HepG2 (cell line): ENCODE results near the gene LIPA. TPM values are rescaled to one million over a fixed set of nuclear protein-coding genes. Genes with fewer than 3 reads are reported as not detected.
A peak's percentile ranks its signal among the peaks of the same experiment; 100 is the strongest.

ENCODE experiments used
- ATAC-seq: fragments of 200-7000 bp; cut with Tn5 transposase; 3 replicates; pipeline ENCODE4 v1.9.1; 2020; ENCODE audit warnings: mild to moderate bottlenecking, moderate library complexity
- BruUV-seq: library from RNA; stranded (reverse); fragments of 400-500 nt; replicated peaks from 2 replicates; lab custom pipeline; 2021; lab: Mats Ljungman, UMichigan
- CTCF ChIA-PET: fragments of 300-600 bp; formaldehyde crosslinking; extraction: SDS; loops from one replicate; lab custom pipeline; 2021; ENCODE audit warnings: low total read pairs, inconsistent platforms, low intra/inter-chr PET ratio; lab: Yijun Ruan, JAX
- POLR2A ChIA-PET: fragments of 350-600 bp; sonication (Branson Sonifier 250); formaldehyde crosslinking; loops from one replicate; lab custom pipeline; 2020; ENCODE audit warnings: antibody characterized with exemption, inconsistent platforms; lab: Yijun Ruan, JAX
- DNase-seq: peaks from one replicate; pipeline ENCODE4 v3.0.0-alpha.2; 2015; ENCODE audit warnings: low spot score
- FAIRE-seq: peaks from 3 replicates; lab custom pipeline; 2011; peaks lifted over from hg19 to GRCh38; lab: Jason Lieb, UNC
- H2AFZ ChIP-seq: one replicate; pipeline ENCODE4 v1.6.1; 2011; ENCODE audit warnings: low read length, inconsistent platforms
- H3K27ac ChIP-seq: fragments of 300-600 bp; 3 replicates; pipeline ENCODE4 v1.8.0; 2011; ENCODE audit warnings: mixed run types, mild to moderate bottlenecking, mixed read lengths, low read length, inconsistent platforms; ENCODE audit not compliant: insufficient read depth; ENCODE audit errors: extremely low read length
- H3K27me3 ChIP-seq, 2 experiments: fragments of 200-600 bp in 1 of 2; 2 replicates in 1 of 2; 3 replicates in 1 of 2; pipeline versions ENCODE4 v1.6.0 to v1.8.0; 2011; ENCODE audit warnings: low read length in 2 of 2, mild to moderate bottlenecking in 2 of 2, moderate library complexity in 2 of 2, inconsistent platforms in 1 of 2; ENCODE audit not compliant: insufficient read depth in 2 of 2, control insufficient read depth in 1 of 2
- H3K36me3 ChIP-seq, 2 experiments: fragments of 200-600 bp in 1 of 2; replicated peaks in 1 of 2; 2 replicates in 1 of 2; 3 replicates in 1 of 2; pipeline versions ENCODE4 v1.5.1 to v1.8.0; 2011; ENCODE audit warnings: low read length in 2 of 2, inconsistent platforms in 1 of 2; ENCODE audit not compliant: insufficient read depth in 2 of 2, control insufficient read depth in 1 of 2
- H3K4me1 ChIP-seq: 2 replicates; pipeline ENCODE4 v1.5.1; 2012; ENCODE audit warnings: low read length, inconsistent platforms; ENCODE audit not compliant: insufficient read depth
- H3K4me2 ChIP-seq: 2 replicates; pipeline ENCODE4 v1.6.0; 2011; ENCODE audit warnings: low read depth, low read length, inconsistent platforms
- H3K4me3 ChIP-seq, 3 experiments: fragments of 200-600 bp in 1 of 3; sonication (generic), shearing (Covaris generic) in 1 of 3; replicated peaks in 1 of 3; 2 replicates each; pipeline ENCODE4 v1.5.1; 2011 to 2016; ENCODE audit warnings: low read length in 3 of 3, inconsistent platforms in 2 of 3, low read depth in 2 of 3, mild to moderate bottlenecking in 2 of 3, control low read depth in 1 of 3, mixed read lengths in 1 of 3; ENCODE audit not compliant: insufficient read depth in 1 of 3
- H3K79me2 ChIP-seq: one replicate; pipeline ENCODE4 v1.6.1; 2011; ENCODE audit warnings: low read length, inconsistent platforms; ENCODE audit not compliant: insufficient read depth
- H3K9ac ChIP-seq: 2 replicates; pipeline ENCODE4 v1.6.0; 2011; ENCODE audit warnings: mild to moderate bottlenecking, low read depth, low read length, inconsistent platforms; ENCODE audit not compliant: insufficient read depth
- H3K9me3 ChIP-seq: 2 replicates; pipeline ENCODE4 v1.5.1; 2012; ENCODE audit warnings: mild to moderate bottlenecking, low read length
- H4K20me1 ChIP-seq: 2 replicates; pipeline ENCODE4 v1.6.0; 2011; ENCODE audit warnings: inconsistent platforms, mild to moderate bottlenecking, low read length, moderate library complexity; ENCODE audit not compliant: insufficient read depth
- KLF15 ChIP-seq: sonication (generic); formaldehyde crosslinking; IDR thresholded peaks from 2 replicates; pipeline ENCODE4 v1.8.1; 2023; ENCODE audit warnings: borderline replicate concordance, mild to moderate bottlenecking, inconsistent platforms, missing genetic modification reagents, mixed read lengths
- WGBS: methylation state at CpG from one replicate; pipeline ENCODE4 v1.1.6; 2017; ENCODE audit warnings: low lambda C conversion rate; 5-methylcytosine and 5-hydroxymethylcytosine counted together
- in situ Hi-C: cut with HindIII; loops from 2 replicates; pipeline ENCODE4 v1.10.0; 2017; ENCODE audit warnings: low pct_unique_long_range_greater_than_20kb; ENCODE audit not compliant: extremely low pct_ligation_motif_present
- intact Hi-C: fragments of 100-400 bp; cut with micrococcal nuclease; formaldehyde crosslinking; loops from one replicate; pipeline ENCODE4 v1.10.0; 2022; ENCODE audit not compliant: unreplicated experiment
- polyA plus RNA-seq, 8 experiments: library from polyadenylated mRNA; depleted of rRNA in 3 of 8; stranded (reverse) in 7 of 8; unstranded in 1 of 8; fragments of >200 nt; fragmentation: Illumina TruSeq in 4 of 8; extraction: Trizol in 4 of 8; gene quantifications; 2 replicates each; pipeline versions ENCODE4 v1.2.1 to v1.2.3, GENCODE V29; 2011 to 2016; ENCODE audit warnings: low read depth in 4 of 8, missing spikeins in 1 of 8, mixed read lengths in 1 of 8; ENCODE audit not compliant: insufficient read depth in 1 of 8
- total RNA-seq, 5 experiments: library from RNA; depleted of rRNA; stranded (reverse); fragments of >200 nt; fragmentation: Illumina TruSeq; extraction: Trizol; gene quantifications; 2 replicates each; pipeline ENCODE4 v1.2.3, GENCODE V29; 2016; ENCODE audit warnings: low read depth in 1 of 5
- TF ChIP-seq, protein P1 (sequence below): sonication (generic); formaldehyde crosslinking; IDR thresholded peaks from 2 replicates; pipeline ENCODE4 v1.5.1; 2020; ENCODE audit warnings: missing genetic modification reagents, mild to moderate bottlenecking, borderline replicate concordance

LIPA gene
- total and polyA plus RNA-seq, 2 of the 13 experiments (the other 11 are each of a cell fraction or from before 2014, with no cell fraction given) = 57.1 to 79.5 TPM

DNA sequence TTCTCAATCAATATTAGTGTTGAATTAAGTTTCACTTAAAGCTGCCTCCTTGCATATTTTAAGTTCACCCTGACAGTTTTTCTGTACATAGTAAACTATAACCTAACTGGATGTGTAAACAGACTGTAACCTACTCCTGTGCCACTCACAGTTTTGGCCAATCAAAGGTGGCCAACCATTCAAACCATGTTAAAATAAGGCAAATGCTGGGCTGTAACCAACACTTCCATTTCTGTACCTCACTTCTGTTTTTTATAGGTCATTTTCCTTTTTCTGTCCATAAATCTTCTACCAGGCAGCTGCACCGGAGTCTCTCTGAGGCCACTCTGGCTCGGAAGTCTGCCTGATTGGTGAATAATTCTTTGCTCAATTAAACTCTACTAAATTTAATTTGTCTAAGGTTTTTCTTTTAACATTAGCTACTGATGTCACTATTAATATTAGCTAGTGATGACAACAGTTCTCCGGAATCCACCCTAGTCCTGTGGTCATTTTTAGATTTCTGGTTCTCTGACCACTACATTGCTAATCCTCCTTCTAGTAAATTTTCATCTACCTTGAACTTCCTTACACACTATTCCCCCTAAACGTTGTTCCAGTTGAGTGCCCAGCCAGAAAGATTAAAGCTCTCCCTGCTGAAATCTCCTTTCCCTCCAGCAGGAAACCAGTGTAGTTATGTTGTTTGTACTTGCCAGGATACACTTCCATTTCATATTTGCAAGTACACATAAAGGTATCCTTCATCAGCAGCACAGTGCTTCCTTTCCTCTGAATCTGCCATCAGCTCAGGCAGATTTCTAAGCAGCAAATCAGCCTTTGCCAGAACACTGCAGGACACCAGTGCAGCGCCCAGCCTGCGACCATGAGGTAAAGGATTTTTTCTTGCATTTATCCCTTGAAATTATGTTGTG lies 31.7 kb upstream of the LIPA start:
- Histone ChIP-seq H3K27me3 (no peaks in the 10 kb centered on the region; a peak in 1 of 5 replicates), H3K9ac (peak overlapping the region; percentile 31; the same call in 1 of the 2 replicates), H3K36me3 (no peaks in the 10 kb centered on the region), H3K4me1 (peaks cover 26% of the 10 kb centered on the region), H4K20me1 (no peaks in the 10 kb centered on the region), H2AFZ (peak overlapping the region; percentile 75), H3K4me2 (peak overlapping the region; percentile 79), H3K79me2 (no peaks in the 10 kb centered on the region), H3K9me3 (no peaks in the 10 kb centered on the region), H3K27ac (no peak overlapping the region), H3K4me3 (peak overlapping the region; percentile 8 to 49 (median 31); a peak in 2 of 6 replicates)
- ATAC-seq = peak; percentile 84
- BruUV-seq = no TSS peak
- POLR2A ChIA-PET = interaction anchor here (0.8 kb wide), 1 partner anchor 18 kb away, joined by 3 read pairs; the partner anchor contains the start of gene IFIT2
- no peak for DNase-seq
- CTCF ChIA-PET = no interaction called here
- TF ChIP-seq KLF15 (CRISPR knock-in tag) = no peak
- TF ChIP-seq, protein P1, sequence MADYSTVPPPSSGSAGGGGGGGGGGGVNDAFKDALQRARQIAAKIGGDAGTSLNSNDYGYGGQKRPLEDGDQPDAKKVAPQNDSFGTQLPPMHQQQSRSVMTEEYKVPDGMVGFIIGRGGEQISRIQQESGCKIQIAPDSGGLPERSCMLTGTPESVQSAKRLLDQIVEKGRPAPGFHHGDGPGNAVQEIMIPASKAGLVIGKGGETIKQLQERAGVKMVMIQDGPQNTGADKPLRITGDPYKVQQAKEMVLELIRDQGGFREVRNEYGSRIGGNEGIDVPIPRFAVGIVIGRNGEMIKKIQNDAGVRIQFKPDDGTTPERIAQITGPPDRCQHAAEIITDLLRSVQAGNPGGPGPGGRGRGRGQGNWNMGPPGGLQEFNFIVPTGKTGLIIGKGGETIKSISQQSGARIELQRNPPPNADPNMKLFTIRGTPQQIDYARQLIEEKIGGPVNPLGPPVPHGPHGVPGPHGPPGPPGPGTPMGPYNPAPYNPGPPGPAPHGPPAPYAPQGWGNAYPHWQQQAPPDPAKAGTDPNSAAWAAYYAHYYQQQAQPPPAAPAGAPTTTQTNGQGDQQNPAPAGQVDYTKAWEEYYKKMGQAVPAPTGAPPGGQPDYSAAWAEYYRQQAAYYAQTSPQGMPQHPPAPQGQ = no peak
- WGBS = 42% methylated on average over 6 of the region's 6 CpGs
- in situ Hi-C loops (no loop called here), intact Hi-C loops (no loop called here)
- no peak for FAIRE-seq
